Stomach smooth muscle (tissue), 2 donors: ENCODE measurements around the gene KANSL2.
A peak's percentile ranks its signal among the peaks of the same experiment; 100 is the strongest.
"Not testable (repeated sequence)": the region's sequence is repeated elsewhere in the genome, so short reads cannot be mapped to it uniquely, and the experiment has no call there.

Experiments
- H3K27ac ChIP-seq: one replicate; pipeline ENCODE4 v1.7.0; 2013; ENCODE audit warnings: mild to moderate bottlenecking, low read length, inconsistent platforms
- H3K27me3 ChIP-seq, 2 donors: one replicate each; pipeline ENCODE4 v1.7.0; 2013; ENCODE audit warnings: low read length in 2 of 2; ENCODE audit not compliant: insufficient read depth in 2 of 2, control insufficient read depth in 1 of 2
- H3K36me3 ChIP-seq, 2 donors: one replicate each; pipeline ENCODE4 v1.7.0; 2013; ENCODE audit warnings: low read length in 2 of 2; ENCODE audit not compliant: control insufficient read depth in 2 of 2, insufficient read depth in 2 of 2
- H3K4me1 ChIP-seq: one replicate; pipeline ENCODE4 v1.7.0; 2013; ENCODE audit warnings: low read length; ENCODE audit not compliant: control insufficient read depth, insufficient read depth
- H3K4me3 ChIP-seq, 2 donors: one replicate each; pipeline ENCODE4 v1.7.0; 2013; ENCODE audit warnings: low read length in 2 of 2
- H3K9ac ChIP-seq, 2 donors: one replicate each; pipeline ENCODE4 v1.7.0; 2013; ENCODE audit warnings: low read length in 2 of 2, mild to moderate bottlenecking in 1 of 2
- H3K9me3 ChIP-seq, 2 donors: one replicate each; pipeline ENCODE4 v1.7.0; 2013; ENCODE audit warnings: low read length in 2 of 2; ENCODE audit not compliant: control insufficient read depth in 2 of 2
- donor health status: healthy.
- donor health status: Pancreatic carcinoma.

Gene KANSL2

DNA sequence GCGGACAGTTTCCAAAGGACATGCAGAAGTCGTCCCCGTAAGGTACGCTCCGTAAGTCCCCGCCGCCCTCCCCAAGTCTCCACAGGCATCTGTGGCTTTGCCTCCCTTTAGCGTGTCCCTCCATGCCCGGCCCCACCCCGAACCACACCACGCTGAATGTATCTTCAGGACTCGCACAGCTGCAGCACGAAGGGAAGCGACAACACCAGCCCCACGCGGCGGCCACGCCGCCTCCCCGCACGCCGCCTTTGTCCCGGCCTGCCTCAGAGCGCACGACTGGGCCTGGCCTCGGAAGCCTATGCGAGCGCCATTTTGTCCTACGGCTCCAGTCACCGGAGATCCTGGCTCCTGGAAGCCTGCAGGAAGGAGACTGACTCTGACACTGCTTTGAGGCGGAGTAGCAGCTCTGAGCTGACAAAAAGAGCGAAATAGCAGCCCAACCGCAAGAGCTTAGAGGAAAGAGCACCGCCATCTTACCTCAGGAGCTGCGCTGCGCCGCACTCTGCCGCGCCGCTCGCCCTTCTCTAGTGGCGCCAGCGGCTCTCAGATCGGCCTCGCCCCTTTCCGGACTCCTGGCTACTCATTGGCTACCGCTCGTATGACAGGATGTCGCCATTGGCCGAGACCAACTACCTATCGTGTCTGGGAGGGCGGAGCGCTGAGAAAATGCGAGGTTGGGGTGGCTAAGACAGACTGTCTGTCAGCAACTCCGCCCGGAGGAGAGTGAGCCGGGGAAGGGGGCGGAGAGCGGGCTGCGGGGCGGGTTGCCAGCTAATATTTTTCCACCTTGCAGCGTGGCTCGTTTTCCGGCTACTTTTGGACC is at the start of gene KANSL2:
Gene KANSL2, minus strand, starts transcription at position 529 of the 823 bp plus-strand sequence. CDS start 606 bp downstream, outside the sequence.
- Histone ChIP-seq H3K36me3 (peaks cover 11 to 12% of the 10 kb centered on the region in 2 donors), H3K9me3 (no peaks in the 10 kb centered on the region), H3K27me3 (no peaks in the 10 kb centered on the region), H3K27ac (peak within 1 kb of the TSS; percentile 91), H3K9ac (peak within 1 kb of the TSS; percentile 93 to 98), H3K4me3 (peak within 1 kb of the TSS; percentile 94 to 96), H3K4me1 (peaks cover 8% of the 10 kb centered on the region)

GRCh38 chr12:48728807-48729206 is 46.8 kb upstream of the KANSL2 start:
- H3K9ac ChIP-seq: no peak overlapping the region
- H3K4me3 ChIP-seq: no peak overlapping the region
- H3K9me3 ChIP-seq: no peaks in the 10 kb centered on the region
- H3K4me1 ChIP-seq: no peaks in the 10 kb centered on the region
- no peak overlapping the region for H3K27ac ChIP-seq
- H3K36me3 ChIP-seq: no peaks in the 10 kb centered on the region
- peaks cover 0 to 3% of the 10 kb centered on the region in 2 donors for H3K27me3 ChIP-seq

- not testable (repeated sequence) for H3K36me3 ChIP-seq
These were observed 38.7 kb upstream of the KANSL2 start for GRCh38 chr12:48720737-48721136.

GRCh38 chr12:48720171-48720570 is 38.1 kb upstream of the KANSL2 start:
- H3K4me1 ChIP-seq: not testable (repeated sequence)

More at GRCh38 chr12:48720737-48721136, 38.7 kb upstream of the KANSL2 start:
- H3K27me3 ChIP-seq, H3K4me3 ChIP-seq, H3K4me1 ChIP-seq, H3K9me3 ChIP-seq, H3K27ac ChIP-seq, H3K9ac ChIP-seq: not testable (repeated sequence)

DNA sequence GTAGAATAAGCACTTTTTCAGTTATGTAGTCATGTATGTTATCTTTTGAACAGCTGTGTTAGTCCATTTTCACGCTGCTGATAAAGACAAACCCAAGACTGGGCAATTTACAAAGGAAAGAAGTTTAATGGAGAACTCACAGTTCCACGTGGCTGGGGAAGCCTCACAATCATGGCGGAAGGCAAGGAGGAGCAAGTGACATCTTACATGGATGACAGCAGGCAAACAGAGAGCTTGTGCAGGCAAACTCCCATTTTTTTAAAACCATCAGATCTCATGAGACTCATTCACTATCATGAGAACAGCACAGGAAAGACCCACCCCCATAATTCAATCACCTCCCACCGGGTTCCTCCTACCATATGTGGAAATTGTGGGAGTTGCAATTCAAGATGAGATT is 37.0 kb upstream of the KANSL2 start:
- not testable (repeated sequence) for H3K9ac ChIP-seq

More at GRCh38 chr12:48720171-48720570, 38.1 kb upstream of the KANSL2 start:
- not testable (repeated sequence) for H3K36me3 ChIP-seq, H3K27me3 ChIP-seq, H3K4me3 ChIP-seq, H3K9ac ChIP-seq, H3K27ac ChIP-seq, H3K9me3 ChIP-seq

DNA sequence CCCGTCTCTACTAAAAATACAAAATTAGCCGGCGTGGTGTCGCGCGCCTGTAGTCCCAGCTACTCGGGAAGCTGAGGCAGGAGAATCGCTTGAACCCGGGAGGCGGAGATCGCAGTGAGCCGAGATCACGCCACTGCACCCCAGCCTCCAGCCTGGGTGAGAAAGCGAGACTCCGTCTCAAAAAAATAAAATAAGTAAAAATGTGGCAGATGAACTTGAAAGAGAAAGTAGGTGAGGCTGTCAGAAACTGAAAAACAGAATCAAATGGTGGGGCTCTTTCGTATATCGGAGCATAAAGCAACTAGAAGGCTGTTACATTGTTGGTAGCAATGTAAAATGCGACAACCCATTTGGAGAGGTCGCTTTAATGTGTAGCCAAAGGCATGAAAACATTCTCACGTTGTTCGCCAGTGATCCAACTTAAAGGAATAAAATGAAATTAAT is 35.2 kb upstream of the KANSL2 start:
- Histone ChIP-seq H3K4me1 (peaks cover 26% of the 10 kb centered on the region), H3K36me3 (peaks cover 8 to 9% of the 10 kb centered on the region in 2 donors), H3K27ac (peak overlapping the region; percentile 99), H3K9ac (peak overlapping the region; percentile 82 to 99), H3K9me3 (peaks cover 2 to 4% of the 10 kb centered on the region in 2 donors), H3K4me3 (peak overlapping the region; percentile 96 to 98), H3K27me3 (no peaks in the 10 kb centered on the region)

More for the DNA sequence above, 37.0 kb upstream of the KANSL2 start:
- H3K4me3 ChIP-seq, H3K9me3 ChIP-seq, H3K36me3 ChIP-seq, H3K27ac ChIP-seq, H3K27me3 ChIP-seq: not testable (repeated sequence)
- H3K4me1 ChIP-seq: peaks cover 20% of the 10 kb centered on the region

GRCh38 chr12:48716493-48717251 is 34.6 kb upstream of the KANSL2 start, which contains the start of gene CCNT1:
Gene CCNT1 (minus strand): TSS chr12:48716707. CDS start chr12:48716675, 32 bp downstream.
- H3K4me3 ChIP-seq: peak within 1 kb of the TSS; percentile 96 to 98
- H3K36me3 ChIP-seq: peaks cover 8 to 14% of the 10 kb centered on the region in 2 donors
- peak within 1 kb of the TSS; percentile 99 for H3K27ac ChIP-seq
- H3K9ac ChIP-seq: peak within 1 kb of the TSS; percentile 99
- H3K9me3 ChIP-seq: peaks cover 2 to 4% of the 10 kb centered on the region in 2 donors
- H3K4me1 ChIP-seq: peaks cover 26% of the 10 kb centered on the region
- H3K27me3 ChIP-seq: no peaks in the 10 kb centered on the region

DNA sequence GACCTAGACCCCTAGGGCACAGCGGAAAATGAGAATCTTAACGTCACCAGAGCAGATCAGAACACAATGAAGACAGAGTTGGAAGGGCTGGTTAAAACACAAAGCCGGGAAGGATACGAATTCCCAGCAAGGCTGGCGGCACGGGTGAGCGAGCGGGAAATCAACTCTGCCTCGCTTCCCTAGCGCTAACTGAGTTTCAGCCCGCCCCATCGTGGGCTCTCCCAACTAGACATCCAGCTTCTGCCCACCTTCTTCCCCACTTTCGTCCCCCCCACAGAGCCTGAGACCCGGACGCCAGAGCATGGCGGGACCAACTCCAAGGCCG is 34.1 kb upstream of the KANSL2 start:
- H3K4me3 ChIP-seq: peak overlapping the region; percentile 96 to 98
- no peaks in the 10 kb centered on the region for H3K27me3 ChIP-seq
- peak overlapping the region; percentile 99 for H3K9ac ChIP-seq
- H3K4me1 ChIP-seq: peaks cover 26% of the 10 kb centered on the region
- peaks cover 8 to 14% of the 10 kb centered on the region in 2 donors for H3K36me3 ChIP-seq
- H3K27ac ChIP-seq: peak overlapping the region; percentile 99
- H3K9me3 ChIP-seq: peaks cover 2 to 4% of the 10 kb centered on the region in 2 donors

DNA sequence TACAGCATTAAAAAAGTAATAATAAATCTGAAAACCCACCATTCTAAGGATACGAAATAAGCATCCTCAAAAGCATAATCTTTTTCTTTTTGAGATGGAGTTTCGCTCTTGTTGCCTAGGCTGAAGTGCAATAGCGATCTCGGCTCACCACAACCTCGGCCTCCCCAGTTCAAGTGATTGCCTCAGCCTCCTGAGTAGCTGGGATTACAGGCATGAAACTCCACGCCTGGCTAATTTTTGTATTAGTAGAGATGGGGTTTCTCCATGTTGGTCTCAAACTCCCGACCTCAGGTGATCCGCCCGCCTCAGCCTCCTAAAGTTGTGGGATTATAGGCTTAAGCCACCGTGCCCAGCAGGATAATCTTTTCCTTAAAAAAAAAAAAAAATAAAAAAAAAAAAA is 30.2 kb upstream of the KANSL2 start:
- peaks cover 8 to 22% of the 10 kb centered on the region in 2 donors for H3K36me3 ChIP-seq
- no peak overlapping the region for H3K9ac ChIP-seq
- no peak overlapping the region for H3K4me3 ChIP-seq
- H3K9me3 ChIP-seq: no peaks in the 10 kb centered on the region
- H3K27me3 ChIP-seq: no peaks in the 10 kb centered on the region
- H3K27ac ChIP-seq: no peak overlapping the region
- H3K4me1 ChIP-seq: peaks cover 26% of the 10 kb centered on the region

DNA sequence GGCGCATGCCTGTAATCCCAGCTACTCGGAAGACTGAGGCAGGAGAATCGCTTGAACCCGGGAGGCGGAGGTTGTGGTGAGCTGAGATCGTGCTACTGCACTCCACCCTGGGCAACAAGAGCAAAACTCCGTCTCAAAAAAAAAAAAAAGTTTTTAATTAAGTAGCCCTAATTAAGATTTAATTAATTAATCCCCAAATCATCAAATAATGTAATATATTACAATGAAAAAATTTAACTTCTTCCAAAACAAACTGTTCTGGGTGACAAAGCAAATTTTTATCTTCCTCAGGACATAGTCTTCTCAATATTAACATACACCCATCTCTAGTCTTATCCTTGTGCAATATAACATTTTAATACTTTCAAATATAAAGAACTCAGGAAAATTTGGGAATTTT is 16.8 kb upstream of the KANSL2 start:
- H3K4me1 ChIP-seq, H3K27me3 ChIP-seq, H3K27ac ChIP-seq, H3K9me3 ChIP-seq, H3K9ac ChIP-seq, H3K4me3 ChIP-seq: not testable (repeated sequence)
- peaks cover 22 to 25% of the 10 kb centered on the region in 2 donors for H3K36me3 ChIP-seq
